HT-29 (cell line): ENCODE measurements around the gene ACSF3. TPM values are rescaled to one million over a fixed set of nuclear protein-coding genes. Genes with fewer than 3 reads are reported as not detected.
A peak's percentile ranks its signal among the peaks of the same experiment; 100 is the strongest.
"Not testable (repeated sequence)": the region's sequence is repeated elsewhere in the genome, so short reads cannot be mapped to it uniquely, and the experiment has no call there.

ENCODE experiments used
- DNase-seq: peaks from one replicate; pipeline ENCODE4 v3.0.0-alpha.2; 2015; ENCODE audit warnings: low spot score
- total RNA-seq: library from RNA; depleted of rRNA; stranded (reverse); fragments of >200 nt; shearing (Covaris generic); gene quantifications from 2 replicates; pipeline ENCODE4 v1.2.3, GENCODE V29; 2014

Gene ACSF3
- total RNA-seq, 1 experiment from 2014 or later = 43.5 TPM

GRCh38 chr16:89159850-89160354 lies 66.2 kb downstream of the ACSF3 start:
- DNase-seq = no peak

DNA sequence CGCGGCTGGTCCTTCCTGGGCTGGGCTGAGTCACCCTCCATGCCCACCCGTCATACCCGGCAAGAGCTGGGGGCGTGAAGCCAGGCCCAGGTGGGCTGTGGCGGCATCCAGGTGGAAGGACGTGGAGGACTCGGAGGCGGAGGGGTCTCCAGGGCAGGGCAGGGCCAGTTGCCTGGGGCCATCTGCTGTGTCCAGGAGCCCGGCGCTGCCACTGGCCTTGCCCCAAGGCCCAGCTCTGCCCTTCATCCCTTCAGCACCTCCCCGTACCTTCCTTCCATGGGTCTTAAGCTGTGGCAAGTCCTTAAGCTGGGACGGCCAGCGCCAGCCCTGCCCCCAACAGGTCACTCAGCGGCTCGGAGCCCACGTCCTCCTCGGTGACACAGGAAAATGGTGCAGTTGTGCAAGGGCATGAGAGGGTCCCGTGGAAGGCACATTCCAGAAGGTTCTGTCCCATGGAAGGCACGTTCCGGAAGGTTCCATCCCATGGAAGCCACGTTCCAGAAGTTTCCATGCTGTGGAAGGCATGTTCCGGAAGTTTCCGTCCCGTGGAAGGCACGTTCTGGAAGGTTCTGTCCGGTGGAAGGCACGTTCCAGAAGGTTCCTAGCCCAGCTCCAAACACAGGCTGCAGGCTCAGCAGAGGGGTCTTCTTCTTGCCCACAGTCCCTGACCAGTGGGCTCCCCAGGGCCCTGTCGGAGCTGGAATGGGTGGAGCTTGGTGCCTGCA lies 67.5 kb downstream of the ACSF3 start:
- no peak for DNase-seq

DNA sequence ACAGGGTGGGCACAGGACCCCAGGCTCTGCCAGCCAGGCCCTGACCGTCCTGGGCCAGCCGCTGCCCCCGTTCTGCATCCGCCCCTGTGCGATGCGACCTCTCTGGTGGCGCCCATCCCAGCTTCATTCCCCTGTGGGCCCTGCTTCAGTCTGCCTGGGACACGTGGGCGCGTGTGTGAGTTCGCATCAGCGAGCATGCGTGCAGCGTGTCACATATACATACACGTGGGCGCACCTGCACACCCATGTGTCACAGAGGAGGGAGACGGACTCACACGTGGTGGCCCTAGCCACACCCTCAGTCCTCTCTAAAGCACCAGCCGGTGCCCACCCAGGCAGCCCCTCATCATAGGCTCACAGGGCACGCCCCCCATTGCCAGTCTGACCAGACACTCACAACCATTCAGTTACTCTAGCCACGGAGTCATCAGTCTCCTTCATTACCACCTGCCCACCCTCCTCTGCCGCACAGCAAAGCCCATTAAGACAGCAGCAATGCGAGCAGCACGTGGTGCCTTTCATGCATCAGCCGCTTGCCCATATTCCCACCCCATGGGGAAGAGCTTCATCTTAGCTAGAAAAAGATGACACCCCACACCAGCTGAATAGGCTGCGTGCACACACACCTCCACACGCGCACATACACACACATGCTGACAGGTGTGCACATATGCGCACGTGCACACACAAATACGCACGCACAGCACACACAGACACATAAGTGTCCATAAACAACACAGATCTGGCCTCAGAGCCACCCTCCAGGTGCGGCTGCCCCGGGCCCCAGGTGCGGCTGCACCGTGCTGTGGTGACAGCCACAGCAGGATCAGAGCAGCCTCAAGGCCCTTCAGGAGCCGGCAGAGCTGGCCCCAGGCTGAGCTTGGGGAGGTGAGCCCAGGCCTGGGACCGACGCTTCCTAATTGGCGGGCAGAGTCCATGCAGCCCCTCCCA lies 68.4 kb downstream of the ACSF3 start:
- DNase-seq = no peak

- no peak for DNase-seq
Measured at GRCh38 chr16:89163297-89163696, 69.6 kb downstream of the ACSF3 start.

- DNase-seq = no peak
Measured at GRCh38 chr16:89164436-89164835, 70.8 kb downstream of the ACSF3 start.

- no peak for DNase-seq
Measured at GRCh38 chr16:89164847-89165680, 71.4 kb downstream of the ACSF3 start.

DNA sequence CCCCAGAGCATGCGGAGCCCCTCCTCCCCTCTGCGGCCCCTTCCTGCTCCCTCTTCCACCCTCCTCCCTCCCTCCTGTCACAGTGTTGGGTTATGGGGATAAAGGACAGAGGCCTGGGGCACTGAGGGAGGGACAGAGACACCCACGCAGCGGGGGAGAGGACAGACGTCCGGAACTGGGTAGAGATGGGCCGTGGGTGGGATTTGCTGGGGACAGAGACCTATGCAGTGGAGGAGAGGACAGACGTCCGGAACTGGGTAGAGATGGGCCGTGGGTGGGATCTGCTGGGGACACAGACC lies 72.0 kb downstream of the ACSF3 start:
- DNase-seq = not testable (repeated sequence)

DNA sequence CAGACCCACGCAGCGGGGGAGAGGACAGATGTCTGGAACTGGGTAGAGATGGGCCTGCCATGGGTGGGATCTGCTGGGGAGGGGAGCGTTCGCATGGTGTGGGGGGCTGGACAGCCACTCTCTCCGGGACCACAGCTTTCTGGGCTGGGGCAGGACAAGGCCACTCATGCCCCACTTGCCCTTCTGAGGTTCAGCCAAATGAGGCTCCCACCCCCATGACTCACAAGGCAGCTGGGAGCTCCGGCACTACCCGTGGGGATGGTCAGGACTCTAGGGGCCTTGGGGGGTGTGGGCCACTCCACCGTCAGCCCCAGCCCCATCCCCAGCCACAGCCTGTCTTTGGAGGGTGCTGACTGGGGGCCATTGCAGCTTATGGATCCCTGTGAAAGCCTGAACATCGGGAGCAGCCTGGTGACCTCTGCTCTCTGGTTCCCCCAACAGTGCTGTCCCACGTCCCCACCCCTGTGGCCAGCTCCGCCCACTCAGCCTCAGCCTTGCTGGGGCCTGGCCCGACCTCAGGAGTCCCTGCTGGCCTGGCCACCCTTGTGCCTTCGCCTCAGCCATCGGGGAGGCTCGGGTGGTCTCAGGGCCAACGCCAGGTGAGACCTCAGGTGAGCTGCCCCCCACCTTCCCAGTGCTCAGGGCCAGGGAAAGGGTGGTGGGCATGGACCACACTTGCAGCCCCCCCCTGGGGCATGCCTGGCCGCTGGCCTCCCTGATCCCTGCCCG lies 73.2 kb downstream of the ACSF3 start:
- DNase-seq = no peak

- DNase-seq = peak; percentile 90
Measured at GRCh38 chr16:89167425-89167941, 73.8 kb downstream of the ACSF3 start.

DNA sequence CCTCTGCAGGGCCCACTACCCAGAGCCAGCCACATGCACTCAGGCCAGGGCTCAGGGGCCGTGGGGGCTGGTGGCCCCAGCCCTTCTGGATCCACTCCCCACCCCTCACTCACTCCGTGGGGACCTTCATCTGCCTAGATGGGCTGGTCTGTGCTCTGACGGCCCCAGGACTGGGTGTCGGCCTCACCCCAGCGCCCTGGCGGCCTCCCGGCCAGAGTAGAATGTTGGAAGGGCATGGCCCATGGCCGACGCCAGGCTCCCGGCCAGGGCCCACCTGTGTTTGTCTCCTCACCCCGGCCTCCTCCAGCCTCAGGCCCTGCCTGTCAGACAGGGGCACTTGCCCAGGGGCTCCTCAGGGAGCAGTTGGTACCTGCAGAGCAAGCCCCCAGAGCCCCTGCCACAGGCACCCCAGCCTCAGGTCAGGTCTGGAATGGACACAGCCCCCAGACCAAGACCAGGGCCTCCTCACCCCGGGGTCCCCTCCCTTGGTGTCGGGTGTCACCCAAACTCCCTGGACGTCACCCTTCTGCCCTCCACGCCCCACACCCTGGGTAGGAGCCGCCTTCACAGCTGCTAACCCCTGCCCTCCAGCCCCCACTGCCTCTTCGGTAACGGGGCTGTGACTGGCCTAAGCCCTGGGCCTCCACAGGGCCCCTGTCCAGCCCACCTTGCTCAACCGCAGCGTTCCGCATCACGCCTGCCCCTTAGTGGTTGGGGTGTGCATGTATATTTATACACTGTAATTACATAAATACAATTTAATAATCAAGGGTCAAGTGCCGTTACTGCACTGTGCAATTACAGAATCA lies 74.9 kb downstream of the ACSF3 start:
- no peak for DNase-seq

GRCh38 chr16:89169778-89170177 lies 76.1 kb downstream of the ACSF3 start:
- DNase-seq = no peak

GRCh38 chr16:89170346-89171215 lies 76.9 kb downstream of the ACSF3 start:
- peak; percentile 47 for DNase-seq

GRCh38 chr16:89171216-89172170 lies 77.8 kb downstream of the ACSF3 start, which contains the start of gene CDH15:
Gene CDH15, plus strand, starts transcription at chr16:89171748. Its CDS starts 84 bp downstream, at chr16:89171832.
- peak; percentile 96 for DNase-seq

DNA sequence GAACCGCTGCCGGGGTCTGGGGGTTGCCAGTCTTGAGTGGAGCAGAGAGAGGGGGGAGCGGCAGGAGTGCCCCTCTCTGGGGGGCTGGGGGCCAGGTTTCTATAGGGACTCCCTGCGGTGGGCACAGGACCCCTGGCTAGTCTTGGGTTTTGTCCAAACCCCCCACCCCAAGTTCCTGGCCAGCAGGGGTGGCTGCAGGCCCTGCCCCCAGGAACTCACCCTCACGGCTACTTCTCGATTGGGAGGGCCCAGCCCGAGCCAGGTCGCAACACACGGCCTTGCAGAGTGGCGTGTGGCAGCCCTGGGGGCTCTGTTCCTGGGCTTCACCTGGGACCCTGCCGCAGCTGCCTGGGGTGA lies 78.5 kb downstream of the ACSF3 start:
- DNase-seq = no peak

DNA sequence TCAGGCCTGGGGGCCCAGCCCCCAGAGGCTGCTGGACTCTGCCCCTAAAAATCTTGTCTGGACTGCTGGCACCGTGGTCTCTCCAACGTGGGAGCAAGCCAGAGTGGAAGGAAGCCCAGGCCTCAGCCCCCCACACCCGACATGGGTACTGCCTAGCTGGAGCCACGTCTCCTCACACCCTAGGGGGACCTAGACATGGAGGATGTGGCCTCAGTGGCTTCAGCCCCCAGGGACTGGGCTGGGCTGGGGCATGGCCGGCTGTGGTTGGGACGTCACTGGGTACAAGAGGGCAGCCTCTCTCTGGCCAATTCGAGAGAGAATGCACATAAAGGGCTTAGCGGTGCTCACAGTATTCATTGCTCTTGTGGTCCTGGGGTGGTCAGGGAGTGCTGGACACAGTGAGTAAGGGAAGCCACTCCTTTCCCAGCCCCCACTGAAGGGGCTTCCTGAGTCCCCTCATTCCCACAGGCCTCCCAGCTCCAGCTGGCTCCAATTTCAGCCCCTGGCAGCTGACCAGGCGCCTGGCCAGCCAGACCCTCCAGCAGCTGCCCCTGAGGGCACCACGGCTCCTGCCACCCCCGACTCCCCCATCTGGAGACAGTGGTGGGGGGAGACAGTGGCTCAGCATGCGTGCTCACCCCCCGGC lies 79.0 kb downstream of the ACSF3 start:
- DNase-seq = no peak

DNA sequence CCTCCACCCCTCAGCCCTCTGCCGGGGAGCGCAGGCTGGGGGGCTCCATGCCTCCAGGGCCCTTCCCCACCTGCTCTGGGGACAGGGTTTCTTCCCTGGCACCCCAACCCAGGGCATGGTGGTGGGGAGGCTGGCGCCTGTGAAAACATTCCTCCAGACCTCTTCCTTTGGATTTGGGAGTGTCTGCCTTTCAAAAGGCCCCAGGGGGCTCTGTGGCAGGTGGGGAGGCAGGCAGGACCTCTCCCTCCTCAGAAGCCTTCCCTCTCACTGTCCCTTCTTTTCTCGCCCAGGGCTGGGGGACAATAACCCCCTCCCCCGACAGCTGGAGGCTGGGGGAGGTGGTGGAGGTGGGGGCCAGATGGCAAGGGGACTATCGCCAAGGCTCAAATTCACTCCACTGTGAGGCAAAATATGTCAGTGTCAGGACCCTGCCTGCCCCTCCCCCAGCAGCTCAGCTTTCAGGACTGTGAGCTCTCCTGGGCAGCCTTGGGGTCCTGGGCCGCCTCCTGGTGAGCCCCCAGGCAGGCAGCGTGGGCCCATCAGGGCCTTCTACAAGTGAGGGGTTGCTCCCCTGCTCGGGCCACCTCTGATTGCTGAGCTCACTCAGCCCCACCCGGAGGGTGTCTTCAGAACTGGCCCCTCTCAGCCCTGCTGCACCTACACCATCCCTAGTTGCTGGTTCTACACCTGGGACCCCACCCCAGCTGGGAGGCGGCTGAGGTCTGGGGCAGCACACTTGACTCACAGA lies 79.7 kb downstream of the ACSF3 start:
- DNase-seq = no peak
